Heart left ventricle (tissue), 16 donors: Measurements from ENCODE around the gene PGLYRP1. TPM values are rescaled to one million over a fixed set of nuclear protein-coding genes. Genes with fewer than 3 reads are reported as not detected.

Experiments
- ATAC-seq, 4 donors: fragments of 200-7000 bp; cut with Tn5 transposase; one replicate each; pipeline ENCODE4 v1.9.1; 2020 to 2022; ENCODE audit warnings: moderate library complexity in 4 of 4, mild to moderate bottlenecking in 3 of 4, moderate number of reproducible peaks in 1 of 4
- DNase-seq, 5 donors: peaks; one replicate each; pipeline ENCODE4 v3.0.0-alpha.2; 2020
- H3K27ac ChIP-seq, 12 donors: fragments of 200-600 bp; sonication (generic) in 4 of 12; one replicate each; pipeline versions ENCODE4 v1.5.0 to v1.8.0; 2016 to 2022; ENCODE audit warnings: mild to moderate bottlenecking in 2 of 12
- H3K27me3 ChIP-seq, 9 donors: fragments of 200-600 bp; sonication (generic) in 2 of 9; one replicate each; pipeline versions ENCODE4 v1.5.1 to v1.8.0; 2016 to 2022; ENCODE audit warnings: mild to moderate bottlenecking in 3 of 9
- H3K36me3 ChIP-seq, 9 donors: fragments of 200-600 bp; sonication (generic) in 2 of 9; one replicate each; pipeline versions ENCODE4 v1.5.0 to v1.8.0; 2018 to 2022; ENCODE audit warnings: mild to moderate bottlenecking in 2 of 9
- H3K4me1 ChIP-seq, 12 donors: fragments of 200-600 bp; sonication (generic) in 4 of 12; one replicate each; pipeline versions ENCODE4 v1.5.0 to v1.8.0; 2016 to 2022; ENCODE audit warnings: mild to moderate bottlenecking in 3 of 12
- H3K4me3 ChIP-seq, 12 donors: fragments of 200-600 bp; sonication (generic) in 4 of 12; one replicate each; pipeline versions ENCODE4 v1.5.0 to v1.8.0; 2017 to 2022; ENCODE audit warnings: mild to moderate bottlenecking in 9 of 12, moderate library complexity in 4 of 12
- H3K9me3 ChIP-seq, 12 donors: fragments of 200-600 bp; sonication (generic) in 4 of 12; one replicate each; pipeline versions ENCODE4 v1.5.0 to v1.8.0; 2016 to 2022; ENCODE audit warnings: mild to moderate bottlenecking in 1 of 12
- CTCF ChIP-seq, 12 donors: fragments of 200-600 bp; sonication (generic) in 4 of 12; IDR thresholded peaks; one replicate each; pipeline versions ENCODE4 v1.5.0 to v1.8.0; 2018 to 2022; ENCODE audit warnings: antibody characterized with exemption in 12 of 12, mild to moderate bottlenecking in 5 of 12
- POLR2A ChIP-seq, 2 donors: fragments of 450-650 bp; IDR thresholded peaks; one replicate each; pipeline ENCODE4 v1.6.1; 2017; ENCODE audit warnings: antibody characterized with exemption in 2 of 2, mild to moderate bottlenecking in 2 of 2, moderate library complexity in 2 of 2
- WGBS, 4 donors: extraction: QIAGEN DNeasy Blood & Tissue Kit in 2 of 4; methylation state at CpG; one replicate each; pipeline versions ENCODE4 v1.1.5 to v1.1.7; 2013 to 2018; 5-methylcytosine and 5-hydroxymethylcytosine counted together
- intact Hi-C, 10 donors: fragments of 100-400 bp; cut with DNase I; formaldehyde crosslinking; loops; one replicate each; pipeline versions ENCODE4 v1.11.1 to v1.14.2; 2022
- polyA plus RNA-seq, 2 donors: library from polyadenylated mRNA; stranded (reverse); fragments of 200-250 nt; gene quantifications; one replicate each; pipeline ENCODE4 v1.2.3, GENCODE V29; 2013
- total RNA-seq, 9 donors: library from RNA; depleted of rRNA in 2 of 9; stranded (reverse); fragments of >200 nt in 2 of 9; fragmentation: NEBNext Ultra II Directional in 3 of 9; extraction: Animal tissue kit (Norgen Biotek cat#: 25700) in 3 of 9; gene quantifications; one replicate each; pipeline versions ENCODE4 v1.1.0 to v1.2.4, GENCODE V29; 2016 to 2023
- donor health status: ischemic (EF 13 %, LVEDD 7.1; RV severe dilation, severe dysfunction).
- donor health status: healthy with polysubstance abuse.
- donor health status: DM: no; HTN: yes; CAD: no.
- donor health status: DM: no; HTN: no; CAD: no.
- donor health status: ischemic (EF 25% LVEDD 6.9; RV normal size, moderate dysfunction).
- donor health status: ischemic (EF 25% LVEDD 5.7; RV mildly dilated, moderate dysfunction).
- donor health status: healthy.
- donor health status: DM: yes; HTN: yes; CAD: no.
- donor health status: ischemic (EF 35%, LVEDD 5.7; RV mildly dilated, moderate dysfunction).
- donor health status: nonischemic (EF 11% LVEDD 7.7; RV severe dilation, severe dysfunction).
- donor health status: DM: yes; HTN: yes; CAD: no.
- donor health status: PGD.
- donor health status: ischemic (EF 29% LVEDD 5.4; RV normal size, mild dysfunction).
- donor health status: nonischemic (EF 23%, LVEDD 6.1; RV moderate dilation, normal function).

The PGLYRP1 gene
- total and polyA plus RNA-seq, 11 donors = 0.24 to 3.9 (median 0.53) TPM; not detected in 7

- H3K4me3 ChIP-seq = no peak overlapping the region
- peaks cover 0 to 4% (median 0%) of the 10 kb centered on the region in 12 donors for H3K9me3 ChIP-seq
- TF ChIP-seq POLR2A (IDR thresholded peaks at IDR 0.05) = no peak
- no peak for TF ChIP-seq CTCF (IDR thresholded peaks at IDR 0.05)
- DNase-seq = no peak
- no peaks in the 10 kb centered on the region for H3K4me1 ChIP-seq
- intact Hi-C loops = no loop called here
- H3K36me3 ChIP-seq = no peaks in the 10 kb centered on the region
- H3K27me3 ChIP-seq = peaks cover 0 to 32% (median 11%) of the 10 kb centered on the region in 9 donors
- 54 to 74% (median 60%) methylated on average over 3 of the region's 3 CpGs for WGBS, 4 donors
- H3K27ac ChIP-seq = no peak overlapping the region
- no peak for ATAC-seq
Observed at GRCh38 chr19:46036744-46037128, 13.9 kb upstream of the PGLYRP1 start.

- Histone ChIP-seq H3K4me3 (no peak overlapping the region), H3K9me3 (peaks cover 0 to 4% (median 0%) of the 10 kb centered on the region in 12 donors), H3K4me1 (no peaks in the 10 kb centered on the region), H3K27me3 (peaks cover 0 to 29% (median 11%) of the 10 kb centered on the region in 9 donors), H3K27ac (no peak overlapping the region), H3K36me3 (no peaks in the 10 kb centered on the region)
- TF ChIP-seq CTCF (IDR thresholded peaks at IDR 0.05) (no peak), POLR2A (IDR thresholded peaks at IDR 0.05) (no peak)
- 72 to 80% (median 76%) methylated on average over 4 to 13 of the region's 13 CpGs for WGBS, 4 donors
- no peak for ATAC-seq
- intact Hi-C loops = no loop called here
- no peak for DNase-seq
Observed at GRCh38 chr19:46035986-46036743, 13.3 kb upstream of the PGLYRP1 start.

GRCh38 chr19:46035546-46035945, 12.7 kb upstream of the PGLYRP1 start:
- 75 to 80% (median 78%) methylated on average over 6 of the region's 6 CpGs for WGBS, 4 donors

More at GRCh38 chr19:46035546-46035945, 12.7 kb upstream of the PGLYRP1 start:
- intact Hi-C loops = no loop called here
- Histone ChIP-seq H3K4me3 (no peak overlapping the region), H3K4me1 (no peaks in the 10 kb centered on the region), H3K9me3 (peaks cover 0 to 4% (median 0%) of the 10 kb centered on the region in 12 donors), H3K36me3 (no peaks in the 10 kb centered on the region), H3K27me3 (peaks cover 0 to 23% (median 6%) of the 10 kb centered on the region in 9 donors), H3K27ac (no peak overlapping the region)
- DNase-seq = no peak
- no peak for TF ChIP-seq POLR2A (IDR thresholded peaks at IDR 0.05)
- no peak for TF ChIP-seq CTCF (IDR thresholded peaks at IDR 0.05)
- ATAC-seq = no peak
